Stimulated activated naive CD8-positive, alpha-beta T cell treated with anti-CD3 and anti-CD28 coated beads, Interleukin-15, Interleukin-2, amounts not matched to agents 100 U/mL and 50 U/mL, for 24 hours (primary cell): ENCODE measurements around the gene GSTA4.
"Not testable (repeated sequence)": the region's sequence is repeated elsewhere in the genome, so short reads cannot be mapped to it uniquely, and the experiment has no call there.

Source experiments
- ATAC-seq: fragments of 150-1000 bp; cut with Tn5 transposase; one replicate; pipeline ENCODE4 v1.10.0; 2021
- DNase-seq: peaks from one replicate; pipeline ENCODE4 v3.0.0; 2021

Gene GSTA4

DNA sequence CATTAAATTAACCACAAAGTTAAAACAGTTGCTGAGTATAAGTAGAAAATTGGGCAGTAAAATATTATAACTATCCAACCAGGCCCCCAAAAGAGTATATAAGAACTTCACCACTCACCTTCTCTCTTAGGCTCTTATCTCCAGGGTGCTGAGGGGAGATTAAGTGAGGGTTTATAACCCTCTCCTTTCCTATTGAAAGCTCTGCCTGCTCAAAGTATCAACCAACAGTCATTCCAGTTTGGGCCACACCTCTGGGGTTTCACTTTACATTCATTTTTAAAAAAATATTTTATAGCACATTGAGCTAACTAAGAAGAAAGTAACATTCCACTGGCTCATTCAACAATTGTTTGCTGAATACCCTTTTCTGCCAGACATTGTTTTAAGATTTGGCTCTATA lies 22.1 kb downstream of the GSTA4 start:
- DNase-seq (no peak), ATAC-seq (no peak)

DNA sequence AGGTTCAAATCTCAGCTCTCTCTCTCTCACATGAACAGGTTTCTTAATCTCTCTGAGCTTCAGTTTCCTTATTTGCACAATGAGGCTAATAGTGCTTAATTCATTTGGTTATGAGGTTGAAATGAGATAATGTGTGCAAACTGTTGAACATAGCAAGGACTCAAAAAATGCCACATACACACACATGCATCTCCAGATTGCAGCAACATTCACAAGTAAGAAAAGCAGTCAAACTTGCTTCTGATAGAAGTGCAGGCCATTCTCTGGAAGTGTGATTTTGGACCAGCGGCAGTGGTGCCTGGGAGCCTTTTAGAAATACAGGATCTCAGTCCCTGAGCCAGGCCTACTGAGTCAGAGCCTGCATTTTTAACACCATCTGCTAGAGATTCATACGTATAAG lies 25.7 kb downstream of the GSTA4 start:
- ATAC-seq (no peak), DNase-seq (no peak)

DNA sequence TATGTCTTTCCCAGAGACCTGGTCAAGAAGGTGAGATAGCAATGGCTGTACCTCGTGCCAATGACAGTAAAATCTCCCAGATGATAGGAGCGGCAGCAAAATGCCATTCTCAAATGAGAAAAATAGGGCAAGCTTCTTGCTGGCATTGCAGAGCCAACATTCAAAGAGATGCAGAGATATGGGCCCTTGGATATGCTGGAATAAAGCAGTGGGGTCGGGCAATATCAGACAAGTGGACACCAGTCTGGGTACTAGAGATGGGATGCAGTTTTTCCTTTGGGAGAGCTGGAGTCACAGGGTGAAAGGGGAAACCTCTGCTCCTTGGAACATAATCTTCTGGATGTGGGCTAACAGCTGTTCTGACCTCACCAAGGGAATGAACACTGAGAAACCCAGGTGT lies 29.0 kb downstream of the GSTA4 start:
- ATAC-seq (no peak), DNase-seq (no peak)

DNA sequence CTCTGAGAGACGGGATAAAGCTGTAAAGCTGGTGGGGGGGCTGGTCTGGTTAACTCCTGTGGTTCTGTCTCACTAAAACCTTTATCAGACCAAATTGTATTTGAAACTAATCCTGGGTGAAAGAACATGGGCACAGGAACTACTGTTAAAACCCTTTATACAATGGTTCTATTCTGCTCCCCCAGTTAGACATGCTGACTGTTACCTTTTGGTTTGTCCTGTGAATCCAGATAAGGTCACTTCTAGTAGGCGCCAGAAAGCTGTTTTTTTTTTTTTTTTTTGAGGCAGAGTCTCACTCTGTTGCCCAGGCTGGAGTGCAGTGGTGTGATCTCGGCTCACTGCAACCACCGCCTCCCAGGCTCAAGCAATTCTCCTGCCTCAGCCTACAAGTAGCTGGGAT lies 29.7 kb downstream of the GSTA4 start:
- ATAC-seq: no peak
- DNase-seq: no peak

DNA sequence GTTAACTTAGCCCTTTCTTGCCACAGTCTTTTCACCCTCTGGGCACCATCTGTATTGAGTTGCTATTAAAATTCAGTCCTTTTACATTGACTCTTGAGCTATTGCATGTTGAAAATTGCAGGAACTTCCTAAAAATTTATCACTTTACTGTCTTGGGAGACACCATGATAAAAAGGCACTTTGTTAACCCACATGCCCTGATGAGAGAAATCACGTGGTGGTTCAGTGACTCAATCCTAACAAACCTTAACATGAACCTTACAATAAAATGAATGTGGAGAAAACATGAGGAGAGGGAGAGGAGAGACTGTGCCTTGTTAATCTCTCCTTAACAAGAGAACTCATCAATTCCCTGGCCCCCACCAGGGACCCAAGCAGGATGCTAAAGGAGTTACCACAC lies 30.8 kb downstream of the GSTA4 start:
- ATAC-seq (no peak), DNase-seq (no peak)

DNA sequence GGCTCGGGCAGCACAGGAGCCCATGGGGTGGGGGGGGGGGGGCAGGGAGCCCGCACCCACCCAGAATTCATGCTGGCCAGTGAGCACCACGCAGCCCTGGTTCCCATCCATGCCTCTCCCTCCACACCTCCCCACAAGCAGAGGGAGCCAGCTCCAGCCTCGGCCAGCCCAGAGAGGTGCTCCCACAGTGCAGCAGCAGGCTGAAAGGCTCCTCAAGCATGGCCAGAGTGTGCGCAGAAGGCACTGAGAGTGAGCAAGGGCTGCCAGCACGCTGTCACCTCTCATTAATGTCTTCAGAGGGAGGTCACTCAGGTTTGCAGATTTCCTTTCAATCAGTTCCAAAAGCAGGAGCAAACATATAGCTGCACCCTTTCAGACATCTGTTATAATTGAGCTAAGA lies 32.4 kb downstream of the GSTA4 start:
- DNase-seq: no peak
- ATAC-seq: no peak

DNA sequence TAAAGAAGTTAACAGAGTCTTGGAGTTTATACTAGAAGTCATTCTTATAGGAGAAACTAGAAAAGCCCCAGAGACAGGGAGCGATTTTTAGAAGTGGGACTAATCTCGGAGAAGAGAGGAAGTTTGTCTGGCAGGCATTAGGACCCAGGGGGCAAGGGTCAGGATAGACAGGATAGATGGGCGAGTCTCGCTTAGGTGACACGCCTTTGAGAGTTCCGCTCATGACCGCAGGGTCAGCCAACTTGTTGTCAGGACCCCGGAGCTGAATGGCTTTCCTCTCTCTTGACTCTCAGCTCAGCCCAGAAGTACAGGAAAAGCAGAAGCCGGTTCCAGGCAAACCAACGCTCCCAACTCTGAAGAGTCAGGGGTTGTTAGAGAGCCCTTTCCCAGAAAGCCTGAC lies 34.1 kb downstream of the GSTA4 start:
- not testable (repeated sequence) for DNase-seq

DNA sequence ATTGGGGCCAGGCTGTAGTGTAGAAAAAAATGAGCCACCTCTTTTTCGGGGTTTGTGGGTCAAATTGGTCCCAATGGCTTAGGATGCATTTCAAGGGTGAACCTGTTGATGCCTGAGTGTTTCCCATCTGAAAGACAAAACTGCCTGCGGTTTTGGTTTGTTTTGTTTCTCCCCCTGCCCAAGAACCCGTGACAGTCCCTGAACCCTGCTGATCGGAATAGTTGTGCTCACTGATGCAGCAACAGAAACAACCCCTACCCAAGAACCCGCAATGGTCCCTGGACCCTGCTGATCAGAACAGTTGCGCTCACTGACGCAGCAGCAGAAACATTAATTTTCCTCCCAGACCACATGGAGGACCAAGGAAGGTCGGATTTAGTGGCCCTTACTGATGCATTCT lies 34.9 kb downstream of the GSTA4 start:
- not testable (repeated sequence) for ATAC-seq, DNase-seq

More for the DNA sequence above, 34.1 kb downstream of the GSTA4 start:
- not testable (repeated sequence) for ATAC-seq

DNA sequence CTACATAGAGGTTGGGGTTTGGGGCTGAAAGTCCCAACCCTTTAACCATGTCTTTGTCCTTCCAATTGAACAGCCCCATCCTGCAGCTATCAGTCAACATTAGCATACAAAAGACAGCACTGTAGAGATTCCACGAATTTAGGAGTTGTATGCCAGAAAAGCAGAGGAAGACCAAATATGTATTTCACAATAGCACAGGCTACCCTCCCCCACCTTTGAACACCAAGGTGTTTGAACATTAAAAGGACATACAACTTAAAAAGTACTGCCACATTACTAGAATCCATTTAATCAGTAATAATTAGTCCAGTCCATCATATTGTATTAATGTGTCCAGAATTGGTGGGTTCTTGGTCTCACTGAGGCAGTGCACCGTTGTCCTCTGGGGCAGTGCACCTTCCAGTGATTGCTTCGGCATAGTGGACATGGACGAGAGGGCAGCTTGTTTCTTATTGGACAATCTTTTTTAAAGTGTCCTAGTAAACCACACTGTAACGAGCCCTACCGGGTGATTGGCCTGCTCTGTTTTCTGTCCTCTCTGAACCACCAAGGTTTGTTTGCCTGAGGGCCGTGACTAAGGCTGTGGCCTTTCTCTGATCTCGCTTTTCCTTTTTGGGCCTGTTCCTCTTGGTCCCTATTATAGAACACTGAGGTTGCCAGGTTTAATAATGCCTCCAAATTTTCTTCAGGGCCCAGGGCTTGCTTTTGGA lies 36.4 kb downstream of the GSTA4 start:
- DNase-seq: no peak
- ATAC-seq: no peak

DNA sequence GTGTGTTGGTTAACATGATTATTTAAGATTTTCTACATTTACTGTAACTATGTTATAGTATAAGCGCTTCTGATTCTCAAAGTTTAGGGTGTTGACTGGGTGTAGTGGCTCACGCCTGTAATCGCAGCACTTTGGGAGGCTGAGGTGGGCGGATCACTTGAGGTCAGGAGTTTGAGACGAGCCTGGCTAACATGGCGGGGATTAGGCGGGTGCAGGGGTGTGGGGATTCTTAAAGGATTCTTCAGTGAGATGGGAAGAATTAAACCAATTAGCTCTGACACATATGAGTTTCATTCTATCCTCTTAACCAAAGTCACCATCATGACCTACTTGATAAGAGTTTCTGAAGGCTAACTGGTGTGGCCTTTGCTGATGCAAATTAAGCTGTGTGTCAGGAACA lies 39.2 kb downstream of the GSTA4 start:
- ATAC-seq: no peak

DNA sequence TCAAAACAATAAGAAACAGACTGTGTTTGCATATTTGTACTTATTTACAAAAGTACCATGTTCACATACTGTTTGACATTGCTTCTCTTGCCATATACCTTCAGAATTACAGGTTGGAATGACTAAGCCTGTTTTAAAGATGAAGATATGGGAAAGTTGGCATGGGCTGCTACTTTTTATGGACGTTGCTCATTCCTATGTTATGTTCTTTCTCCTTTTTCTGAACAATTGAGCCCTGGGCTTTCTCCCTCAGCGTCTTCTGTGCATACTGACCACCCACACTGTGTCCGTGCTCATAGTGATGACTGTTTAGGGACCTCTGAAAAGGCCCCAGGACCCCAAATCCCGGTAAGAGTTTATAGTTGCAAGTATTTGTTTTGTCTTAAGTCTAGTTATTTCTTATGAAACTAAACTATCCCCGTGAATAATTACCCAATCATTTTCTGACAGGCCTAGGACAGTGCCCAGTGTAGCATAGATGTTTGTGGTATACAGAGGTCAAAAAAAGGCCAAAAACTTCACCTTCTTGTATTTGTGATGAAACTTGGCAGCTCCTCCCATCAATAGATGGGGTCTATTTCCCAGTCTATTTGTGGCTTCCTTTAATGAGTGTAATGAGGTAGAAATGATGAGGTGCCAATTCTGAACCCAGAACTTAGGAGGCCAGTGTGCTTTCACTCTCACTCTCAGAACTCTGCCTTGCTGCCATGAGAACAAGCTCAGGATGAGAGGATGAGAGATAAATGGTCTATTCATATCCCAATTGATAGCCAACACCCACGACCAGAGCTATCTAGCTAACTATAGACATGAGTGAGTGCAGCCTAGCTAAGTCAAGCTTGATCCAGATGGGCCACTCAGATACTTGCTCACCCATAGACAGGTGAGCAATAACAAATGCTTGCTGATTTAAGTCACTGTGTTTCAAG lies 40.9 kb downstream of the GSTA4 start:
- ATAC-seq: peak; percentile 32
- DNase-seq: no peak

More for the DNA sequence above, 39.2 kb downstream of the GSTA4 start:
- no peak for DNase-seq

DNA sequence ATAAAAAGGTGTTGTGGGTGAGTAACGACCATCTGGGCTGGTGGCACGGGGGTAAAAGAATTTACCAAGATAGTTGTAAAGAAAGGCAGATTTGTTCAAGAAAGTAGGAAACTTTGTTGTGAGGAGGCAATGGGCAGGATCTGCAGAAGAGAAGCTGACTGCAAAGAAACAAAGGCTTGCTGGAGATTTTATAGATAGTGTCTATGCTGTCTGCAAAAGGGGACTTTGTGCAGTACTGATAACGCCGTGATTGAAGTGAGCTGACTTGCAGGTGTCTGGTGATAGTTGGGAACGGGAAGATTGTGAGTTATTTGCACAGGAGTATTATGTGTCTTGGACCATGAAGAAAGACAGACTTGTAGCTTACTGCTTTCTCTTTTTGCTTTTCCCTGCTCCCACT lies 48.8 kb downstream of the GSTA4 start:
- DNase-seq (no peak), ATAC-seq (no peak)

DNA sequence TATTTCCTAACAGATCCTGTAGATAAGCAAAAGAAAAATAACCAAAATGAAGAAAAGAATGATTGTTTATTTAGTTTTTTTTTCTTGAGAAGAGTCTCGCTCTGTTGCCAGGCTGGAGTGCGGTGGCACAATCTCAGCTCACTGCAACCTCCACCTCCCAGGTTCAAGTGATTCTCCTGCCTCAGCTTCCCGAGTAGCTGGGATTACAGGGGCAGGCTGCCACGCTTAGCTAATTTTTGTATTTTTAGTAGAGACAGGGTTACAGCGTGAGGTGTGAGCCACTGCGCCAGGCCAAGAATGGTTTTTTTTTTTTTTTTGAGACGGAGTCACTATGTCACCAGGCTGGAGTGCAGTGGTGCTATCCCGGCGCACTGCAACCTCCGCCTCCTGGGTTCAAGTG lies 52.3 kb downstream of the GSTA4 start:
- ATAC-seq, DNase-seq: not testable (repeated sequence)

DNA sequence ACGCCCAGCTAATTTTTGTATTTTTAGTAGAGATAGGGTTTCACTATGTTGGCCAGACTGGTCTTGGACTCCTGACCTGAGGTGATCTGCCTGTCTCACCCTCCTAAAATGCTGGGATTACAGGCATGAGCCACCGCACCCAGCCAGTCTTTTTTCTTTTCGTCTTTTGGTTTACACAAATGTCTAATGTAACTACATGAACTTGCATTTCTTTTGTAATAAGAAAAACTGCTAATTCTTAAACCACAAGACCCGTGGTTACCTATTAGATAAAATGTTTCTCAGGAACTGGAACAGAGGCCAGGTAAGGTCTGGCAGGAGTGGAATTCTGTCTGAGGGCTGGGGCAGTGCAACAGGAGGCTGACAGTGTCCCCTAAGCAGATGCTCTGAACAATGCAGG lies 52.9 kb downstream of the GSTA4 start:
- ATAC-seq: no peak

DNA sequence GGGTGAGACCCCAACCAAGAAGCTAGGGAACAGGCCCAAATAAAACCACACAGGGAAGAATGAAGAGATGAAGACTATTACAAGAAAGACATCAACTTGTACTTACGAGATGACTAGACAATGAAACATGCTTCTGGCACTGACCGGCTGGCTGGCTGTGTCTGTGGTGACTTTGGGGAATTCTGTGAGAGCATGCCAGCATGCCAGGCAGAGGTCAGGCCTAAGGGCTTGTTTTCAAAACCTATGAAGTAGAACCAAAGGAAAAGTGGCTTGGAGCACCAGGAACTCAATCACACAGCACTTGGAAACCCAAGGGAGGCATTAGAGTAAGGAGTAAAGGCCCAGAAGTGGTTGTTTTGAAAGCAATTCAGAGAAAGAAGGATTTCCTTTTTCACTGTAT lies 57.2 kb downstream of the GSTA4 start:
- no peak for DNase-seq

More for the DNA sequence above, 52.9 kb downstream of the GSTA4 start:
- DNase-seq: no peak

DNA sequence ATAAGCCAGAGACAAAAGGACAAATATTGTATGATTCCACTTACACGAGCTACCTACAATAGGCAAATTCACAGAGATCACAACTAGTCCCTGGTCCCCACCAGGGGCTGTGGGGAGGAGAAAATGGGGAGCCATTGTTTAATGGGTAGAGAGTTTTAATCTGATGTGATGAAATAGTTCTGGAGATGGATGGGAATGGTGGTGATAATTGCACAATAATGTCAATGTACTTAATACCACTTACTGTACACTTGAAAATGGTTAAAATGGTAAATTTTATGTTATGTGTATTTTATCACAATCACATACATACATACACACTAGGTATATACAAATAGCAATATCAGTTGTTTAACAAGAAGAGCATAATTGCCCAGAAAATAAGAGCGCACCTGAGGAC lies 61.3 kb downstream of the GSTA4 start:
- ATAC-seq: no peak
- no peak for DNase-seq

More for the DNA sequence above, 57.2 kb downstream of the GSTA4 start:
- no peak for ATAC-seq

DNA sequence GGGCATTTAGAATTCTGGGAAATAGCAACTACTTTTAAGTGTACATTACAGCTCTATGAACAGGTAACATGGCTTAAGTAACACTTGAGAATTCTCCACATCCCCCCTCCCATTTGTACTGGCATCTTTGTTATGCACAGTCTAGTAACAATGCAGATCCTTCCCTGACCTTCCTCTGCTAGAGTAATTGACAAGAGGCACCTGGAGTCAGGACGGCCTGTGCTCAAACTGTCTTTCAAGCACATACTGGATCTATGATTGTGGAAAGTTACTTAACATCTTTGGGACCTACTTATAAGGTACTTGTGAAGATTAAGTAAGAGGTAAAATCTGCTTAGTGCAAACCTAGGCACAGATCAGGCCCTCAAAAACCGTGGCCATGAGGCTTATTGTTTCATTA lies 63.7 kb downstream of the GSTA4 start:
- no peak for DNase-seq

DNA sequence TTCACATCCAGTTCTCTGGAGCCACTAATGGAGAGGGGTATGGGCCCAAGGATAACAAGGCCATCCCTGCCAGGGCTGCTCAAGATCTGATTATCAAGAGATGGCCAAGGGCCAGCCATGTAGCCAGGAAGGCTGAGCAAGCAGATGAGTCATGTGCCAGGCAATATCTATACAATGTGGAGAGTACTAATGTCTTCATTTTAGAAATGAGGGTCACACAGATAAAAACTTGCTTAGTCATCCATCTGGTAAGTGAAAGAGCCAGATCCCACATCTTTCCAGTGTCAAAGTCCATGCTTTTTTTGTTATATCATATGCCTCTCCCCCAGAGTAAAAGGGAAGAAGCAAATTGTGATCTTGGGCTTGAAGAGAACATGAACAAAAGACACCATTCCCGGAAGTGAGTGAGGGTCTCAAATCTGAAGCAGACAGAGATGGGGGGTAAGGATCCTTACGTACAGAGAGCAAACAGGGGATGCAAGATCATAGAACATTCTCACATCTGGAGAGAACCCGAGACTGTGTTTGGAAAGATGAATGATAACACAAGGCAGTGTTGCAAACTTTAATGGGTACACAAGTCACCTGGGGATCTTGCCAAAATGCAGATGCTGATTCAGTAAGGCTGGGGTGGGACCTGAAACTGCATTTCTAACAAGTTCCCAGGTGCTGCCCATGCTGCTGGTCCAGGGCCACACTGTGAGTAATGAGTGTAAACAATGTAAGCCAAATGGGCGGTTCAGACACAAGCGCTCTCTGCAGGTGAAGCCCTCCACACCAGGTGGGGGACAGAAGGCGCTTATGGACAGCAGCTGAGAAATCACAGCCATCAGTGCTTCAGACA lies 65.5 kb downstream of the GSTA4 start:
- DNase-seq: no peak
- ATAC-seq: peak; percentile 40

More for the DNA sequence above, 63.7 kb downstream of the GSTA4 start:
- no peak for ATAC-seq
